ENCODE measurements around the gene CCL15.

- TF ChIP-seq CTCF (IDR thresholded peaks at IDR 0.05; ENCODE audit: insufficient read depth, low read length) (no peak), POLR2AphosphoS5 (IDR thresholded peaks at IDR 0.05; ENCODE audit: low read depth) (no peak), REST (IDR thresholded peaks at IDR 0.05; ENCODE audit: insufficient replicate concordance, low read depth) (no peak)
Observed at GRCh38 chr17:35953720-35954119, 47.6 kb downstream of the CCL15 start.
